PFSK-1 (cell line): ENCODE data around the gene PPFIA1.

Experiments used
- FOXP2 ChIP-seq: optimal IDR thresholded peaks from 2 replicates; pipeline ENCODE3; 2011; ENCODE audit warnings: borderline replicate concordance, control low read depth, inconsistent platforms; ENCODE audit not compliant: insufficient read depth; ENCODE audit errors: extremely low read length, extremely low read depth
- POLR2AphosphoS5 ChIP-seq: IDR thresholded peaks from 2 replicates; pipeline ENCODE4 v1.6.1; 2012; ENCODE audit warnings: low read depth, mild to moderate bottlenecking, control low read depth, low read length, moderate library complexity
- REST ChIP-seq, 2 experiments: IDR thresholded peaks; 2 replicates each; pipeline versions ENCODE4 v1.6.1 to v1.8.0; 2011 to 2012; ENCODE audit warnings: low read depth in 2 of 2, low read length in 2 of 2, control low read depth in 1 of 2, inconsistent platforms in 1 of 2, mild to moderate bottlenecking in 1 of 2, moderate library complexity in 1 of 2; ENCODE audit not compliant: insufficient read depth in 1 of 2
- SIN3A ChIP-seq: IDR thresholded peaks from 2 replicates; pipeline ENCODE4 v1.6.1; 2012; ENCODE audit warnings: mild to moderate bottlenecking, low read length, moderate library complexity, borderline replicate concordance; ENCODE audit not compliant: insufficient read depth
- TAF1 ChIP-seq: IDR thresholded peaks from 2 replicates; pipeline ENCODE4 v1.6.1; 2012; ENCODE audit warnings: low read length, control low read depth, borderline replicate concordance; ENCODE audit not compliant: insufficient read depth

Gene PPFIA1

GRCh38 chr11:70364745-70365543 lies 94.5 kb downstream of the PPFIA1 start:
- TF ChIP-seq REST (IDR thresholded peaks at IDR 0.05; ENCODE audit: insufficient read depth in 1 of 2, low read depth in 2 of 2, low read length in 2 of 2) (no peak), POLR2AphosphoS5 (no peak), FOXP2 (no peak), TAF1 (no peak), SIN3A (no peak)

- TF ChIP-seq SIN3A, result no peak
- TF ChIP-seq POLR2AphosphoS5, result no peak
Observed at GRCh38 chr11:70365544-70365927, 95.0 kb downstream of the PPFIA1 start.

GRCh38 chr11:70367071-70367470 lies 96.6 kb downstream of the PPFIA1 start:
- no peak for TF ChIP-seq REST (IDR thresholded peaks at IDR 0.05; ENCODE audit: insufficient read depth in 1 of 2, low read depth in 2 of 2, low read length in 2 of 2)
- TF ChIP-seq POLR2AphosphoS5, result no peak
- TF ChIP-seq TAF1, result no peak
- TF ChIP-seq FOXP2, result no peak
- no peak for TF ChIP-seq SIN3A

GRCh38 chr11:70368961-70369360 lies 98.5 kb downstream of the PPFIA1 start:
- TF ChIP-seq TAF1 (no peak), POLR2AphosphoS5 (no peak), FOXP2 (no peak), REST (IDR thresholded peaks at IDR 0.05; ENCODE audit: insufficient read depth in 1 of 2, low read depth in 2 of 2, low read length in 2 of 2) (no peak), SIN3A (no peak)

GRCh38 chr11:70371241-70371640 lies 100.8 kb downstream of the PPFIA1 start:
- TF ChIP-seq SIN3A (no peak), POLR2AphosphoS5 (no peak), TAF1 (no peak)

- TF ChIP-seq FOXP2, result no peak
- no peak for TF ChIP-seq SIN3A
- TF ChIP-seq TAF1, result no peak
- no peak for TF ChIP-seq REST (IDR thresholded peaks at IDR 0.05; ENCODE audit: insufficient read depth in 1 of 2, low read depth in 2 of 2, low read length in 2 of 2)
- no peak for TF ChIP-seq POLR2AphosphoS5
Observed at GRCh38 chr11:70372076-70372475, 101.6 kb downstream of the PPFIA1 start.
